ENCODE measurements around the gene SLC2A2.

DNA sequence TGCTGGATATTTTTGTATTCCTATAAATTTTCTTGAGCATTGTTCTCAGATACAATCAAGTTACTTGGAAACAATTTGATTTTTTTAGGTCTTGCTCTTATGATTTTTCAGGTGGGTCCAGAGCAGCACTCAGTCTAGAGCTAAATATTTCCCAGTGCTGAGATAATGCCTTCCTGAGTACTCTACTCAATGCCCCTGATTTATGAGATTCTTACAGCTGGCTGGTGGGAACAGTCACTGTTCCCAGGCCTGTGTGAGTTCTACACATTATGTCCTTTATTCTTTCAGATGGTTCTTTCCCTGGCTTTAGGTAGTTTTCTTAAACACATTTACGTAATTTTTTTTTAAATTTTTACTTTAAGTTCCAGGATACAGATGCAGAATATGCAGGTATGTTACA is 67.1 kb downstream of the SLC2A2 start:
- TF ChIP-seq, protein P1, sequence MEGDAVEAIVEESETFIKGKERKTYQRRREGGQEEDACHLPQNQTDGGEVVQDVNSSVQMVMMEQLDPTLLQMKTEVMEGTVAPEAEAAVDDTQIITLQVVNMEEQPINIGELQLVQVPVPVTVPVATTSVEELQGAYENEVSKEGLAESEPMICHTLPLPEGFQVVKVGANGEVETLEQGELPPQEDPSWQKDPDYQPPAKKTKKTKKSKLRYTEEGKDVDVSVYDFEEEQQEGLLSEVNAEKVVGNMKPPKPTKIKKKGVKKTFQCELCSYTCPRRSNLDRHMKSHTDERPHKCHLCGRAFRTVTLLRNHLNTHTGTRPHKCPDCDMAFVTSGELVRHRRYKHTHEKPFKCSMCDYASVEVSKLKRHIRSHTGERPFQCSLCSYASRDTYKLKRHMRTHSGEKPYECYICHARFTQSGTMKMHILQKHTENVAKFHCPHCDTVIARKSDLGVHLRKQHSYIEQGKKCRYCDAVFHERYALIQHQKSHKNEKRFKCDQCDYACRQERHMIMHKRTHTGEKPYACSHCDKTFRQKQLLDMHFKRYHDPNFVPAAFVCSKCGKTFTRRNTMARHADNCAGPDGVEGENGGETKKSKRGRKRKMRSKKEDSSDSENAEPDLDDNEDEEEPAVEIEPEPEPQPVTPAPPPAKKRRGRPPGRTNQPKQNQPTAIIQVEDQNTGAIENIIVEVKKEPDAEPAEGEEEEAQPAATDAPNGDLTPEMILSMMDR (conservative IDR thresholded peaks at IDR 0.05; ENCODE audit: low read length) = no peak
- TF ChIP-seq EZH2phosphoT487 (IDR thresholded peaks at IDR 0.05; ENCODE audit: borderline replicate concordance) = no peak

Data from Loucy (cell line).